SJCRH30 (cell line): ENCODE data around the gene TIAM1. TPM values are rescaled to one million over a fixed set of nuclear protein-coding genes. Genes with fewer than 3 reads are reported as not detected.

Experiments used
- DNase-seq, 2 experiments: peaks; one replicate each; pipeline ENCODE4 v3.0.0-alpha.2; 2015 to 2020
- H3K27ac ChIP-seq: fragments of 250-450 bp; sonication (Bioruptor Pico); 2 replicates; pipeline ENCODE4 v1.5.1; 2020; ENCODE audit warnings: mild to moderate bottlenecking, moderate library complexity
- H3K27me3 ChIP-seq: fragments of 250-450 bp; sonication (Bioruptor Pico); 2 replicates; pipeline ENCODE4 v1.5.1; 2020; ENCODE audit warnings: mild to moderate bottlenecking, moderate library complexity
- H3K36me3 ChIP-seq: fragments of 250-450 bp; sonication (Bioruptor Pico); 2 replicates; pipeline ENCODE4 v1.5.1; 2020; ENCODE audit warnings: mild to moderate bottlenecking, moderate library complexity
- H3K4me1 ChIP-seq: fragments of 250-450 bp; sonication (Bioruptor Pico); 2 replicates; pipeline ENCODE4 v1.5.1; 2020; ENCODE audit warnings: mild to moderate bottlenecking, moderate library complexity
- H3K4me3 ChIP-seq: fragments of 250-450 bp; sonication (Bioruptor Pico); 2 replicates; pipeline ENCODE4 v1.5.1; 2020; ENCODE audit warnings: mild to moderate bottlenecking, moderate library complexity
- H3K9me3 ChIP-seq: fragments of 250-450 bp; sonication (Bioruptor Pico); replicated peaks from 2 replicates; pipeline ENCODE4 v1.5.1; 2020; ENCODE audit warnings: mild to moderate bottlenecking, moderate library complexity
- total RNA-seq: library from RNA; depleted of rRNA; stranded (reverse); fragments of >200 nt; shearing (Covaris generic); gene quantifications from 2 replicates; pipeline ENCODE4 v1.2.3, GENCODE V29; 2014

The TIAM1 gene
- total RNA-seq, 1 experiment from 2014 or later: 9.5 TPM

DNA sequence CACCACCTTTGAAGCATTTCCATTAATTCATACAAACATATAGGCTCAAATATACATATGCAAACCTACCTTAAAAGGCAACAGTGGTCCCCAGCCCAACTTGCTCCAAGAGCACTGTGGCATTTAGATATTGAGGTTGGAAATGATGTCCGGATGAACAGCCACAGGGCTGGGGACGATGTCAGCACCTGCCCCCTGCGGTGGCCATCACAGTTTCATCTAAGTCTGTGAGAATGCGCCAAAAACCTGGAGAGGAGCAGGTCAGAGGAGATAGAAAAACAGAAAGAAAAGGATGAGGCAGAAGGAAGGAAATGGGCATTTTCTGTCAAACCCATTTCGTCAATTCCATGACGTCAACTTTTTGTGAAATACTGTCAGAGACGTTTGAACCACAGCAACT is 67.4 kb downstream of the TIAM1 start:
- H3K36me3 ChIP-seq: no peaks in the 10 kb centered on the region
- DNase-seq: no peak
- H3K4me1 ChIP-seq: no peaks in the 10 kb centered on the region
- no peaks in the 10 kb centered on the region for H3K9me3 ChIP-seq
- H3K27me3 ChIP-seq: no peaks in the 10 kb centered on the region
- H3K4me3 ChIP-seq: no peak overlapping the region
- H3K27ac ChIP-seq: no peak overlapping the region

DNA sequence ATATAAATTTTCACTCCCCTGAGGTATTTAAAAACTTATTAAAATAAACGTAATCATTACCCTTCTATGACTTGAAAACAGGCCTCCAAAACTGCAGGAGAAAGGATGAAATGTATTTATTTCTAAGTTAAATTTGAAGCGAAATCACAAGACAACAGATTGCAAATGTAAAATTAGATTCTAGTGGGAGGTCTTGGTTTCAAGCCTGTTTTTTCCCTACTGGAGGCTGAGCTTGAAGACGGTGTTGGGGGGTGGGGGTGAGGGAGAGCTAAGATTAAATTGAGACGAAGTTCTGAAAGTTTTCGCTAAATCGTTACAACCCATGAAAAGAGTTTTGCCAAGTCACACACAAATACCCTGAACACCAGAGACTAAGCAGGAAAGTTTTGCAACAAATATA is 68.2 kb downstream of the TIAM1 start:
- no peak for DNase-seq
- Histone ChIP-seq H3K4me1 (no peaks in the 10 kb centered on the region), H3K36me3 (no peaks in the 10 kb centered on the region), H3K27ac (no peak overlapping the region), H3K9me3 (no peaks in the 10 kb centered on the region), H3K27me3 (no peaks in the 10 kb centered on the region), H3K4me3 (no peak overlapping the region)

DNA sequence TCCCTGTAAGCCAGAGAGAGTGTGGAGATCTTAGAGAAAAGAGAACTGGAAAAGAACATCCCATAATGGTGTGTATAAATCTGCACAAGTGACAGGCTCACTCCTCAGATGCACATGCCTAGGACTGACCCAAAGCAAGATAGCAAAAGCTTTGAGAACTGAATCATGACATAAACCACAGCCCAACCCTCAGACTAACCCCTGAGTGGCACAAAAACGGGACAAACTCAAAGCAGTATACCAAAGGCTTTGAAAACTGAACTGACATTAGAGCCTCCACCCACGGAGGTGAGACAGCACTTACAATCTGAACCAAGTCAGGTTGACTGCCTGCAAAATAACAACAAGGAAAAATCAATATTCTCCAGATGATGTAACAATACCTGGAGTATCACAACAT is 70.8 kb downstream of the TIAM1 start:
- H3K4me1 ChIP-seq: no peaks in the 10 kb centered on the region
- DNase-seq: no peak
- H3K27ac ChIP-seq: no peak overlapping the region
- no peaks in the 10 kb centered on the region for H3K27me3 ChIP-seq
- no peaks in the 10 kb centered on the region for H3K36me3 ChIP-seq
- H3K9me3 ChIP-seq: no peaks in the 10 kb centered on the region
- no peak overlapping the region for H3K4me3 ChIP-seq

DNA sequence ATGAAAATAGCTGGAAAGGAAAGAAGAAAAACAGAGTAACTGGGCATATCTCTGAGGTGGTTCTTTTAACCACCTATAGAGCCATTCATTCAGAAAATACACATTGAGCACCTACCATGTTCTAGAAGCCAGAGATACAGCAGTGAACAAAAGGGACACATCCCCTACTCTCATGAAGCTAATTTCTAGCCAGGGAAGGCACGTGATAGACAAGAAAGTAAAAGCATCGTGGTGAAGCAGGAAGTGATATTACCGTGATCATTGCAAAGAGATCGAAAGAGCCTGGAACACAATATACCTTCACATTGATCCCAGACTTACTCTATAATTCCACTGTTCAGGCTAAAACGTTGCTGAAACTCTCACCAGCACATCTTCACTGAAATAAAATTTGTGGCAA is 76.0 kb downstream of the TIAM1 start:
- Histone ChIP-seq H3K4me1 (no peaks in the 10 kb centered on the region), H3K27ac (no peak overlapping the region), H3K27me3 (no peaks in the 10 kb centered on the region), H3K36me3 (no peaks in the 10 kb centered on the region), H3K4me3 (no peak overlapping the region), H3K9me3 (no peaks in the 10 kb centered on the region)
- no peak for DNase-seq

DNA sequence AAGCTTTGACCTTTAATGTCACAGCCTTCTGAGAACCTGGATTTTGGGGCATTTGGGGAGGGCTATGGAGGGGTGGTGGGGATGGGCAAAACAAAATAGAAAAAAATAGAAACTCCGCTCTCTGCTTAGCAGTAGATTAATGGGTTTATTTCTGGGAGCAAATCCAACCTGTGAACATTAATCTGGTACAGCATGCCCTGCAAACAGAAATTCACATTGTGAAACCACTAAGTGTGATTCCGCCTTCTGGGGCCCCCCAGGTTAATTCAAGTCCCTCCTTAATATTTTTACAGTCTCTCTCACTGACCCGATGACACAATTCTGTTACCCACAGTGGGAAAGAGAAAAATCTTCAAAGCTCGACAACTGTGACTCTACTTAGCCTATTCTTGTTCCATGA is 76.4 kb downstream of the TIAM1 start:
- Histone ChIP-seq H3K4me3 (no peak overlapping the region), H3K9me3 (no peaks in the 10 kb centered on the region), H3K36me3 (no peaks in the 10 kb centered on the region), H3K4me1 (no peaks in the 10 kb centered on the region), H3K27ac (no peak overlapping the region), H3K27me3 (no peaks in the 10 kb centered on the region)
- no peak for DNase-seq

DNA sequence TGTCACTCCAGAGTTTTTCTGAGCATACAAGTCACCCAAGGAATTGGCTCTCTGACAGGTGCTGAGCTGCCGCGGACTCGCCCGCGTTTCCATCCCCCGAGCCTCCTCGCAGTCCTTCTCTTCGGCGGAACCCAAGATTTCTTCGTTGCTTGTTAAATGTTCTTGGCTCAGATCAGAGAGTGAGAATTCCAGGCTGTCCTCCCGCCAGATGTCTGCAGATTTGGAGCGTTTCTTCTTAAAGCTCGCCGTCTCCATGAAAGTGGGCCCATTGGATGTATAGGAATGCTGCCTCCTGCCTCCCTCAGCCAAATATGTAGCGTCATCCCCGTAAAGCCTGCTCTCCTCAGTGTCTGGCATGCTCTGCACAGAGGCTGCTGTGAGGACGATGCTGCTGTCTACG is 77.8 kb downstream of the TIAM1 start:
- no peak overlapping the region for H3K27ac ChIP-seq
- no peak overlapping the region for H3K4me3 ChIP-seq
- H3K4me1 ChIP-seq: no peaks in the 10 kb centered on the region
- DNase-seq: no peak
- H3K9me3 ChIP-seq: no peaks in the 10 kb centered on the region
- H3K36me3 ChIP-seq: no peaks in the 10 kb centered on the region
- H3K27me3 ChIP-seq: no peaks in the 10 kb centered on the region

DNA sequence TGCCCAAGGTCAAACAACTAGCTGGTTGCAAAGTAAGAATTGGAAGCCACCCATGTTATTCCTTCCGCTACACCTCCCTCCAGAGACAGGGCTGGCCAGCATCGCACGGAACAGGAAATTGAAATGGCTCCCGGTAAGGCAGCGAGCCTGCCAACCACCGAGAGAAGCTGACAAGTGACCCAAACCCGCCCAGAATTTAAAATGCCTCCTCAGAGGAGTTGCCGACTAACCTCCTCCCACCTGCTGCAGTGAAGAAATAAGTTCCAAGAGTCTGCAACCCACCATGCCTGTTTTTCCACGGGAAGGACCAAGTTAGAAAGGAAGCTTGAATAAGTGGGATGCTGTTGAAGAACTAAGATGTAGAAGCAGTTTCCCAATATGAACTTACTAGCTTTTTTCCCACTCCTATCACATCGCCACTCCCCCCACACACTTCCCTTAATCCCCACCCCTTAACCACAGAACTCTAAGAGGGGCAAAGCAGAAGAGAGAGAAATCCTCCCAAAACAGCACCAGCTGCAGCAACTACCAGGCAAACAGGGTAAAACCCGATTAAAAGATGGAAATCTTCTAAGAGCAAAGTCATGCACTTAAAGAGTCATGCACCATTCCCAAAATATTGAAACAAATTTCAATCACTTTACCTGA is 78.6 kb downstream of the TIAM1 start:
- no peak overlapping the region for H3K4me3 ChIP-seq
- no peaks in the 10 kb centered on the region for H3K9me3 ChIP-seq
- H3K27ac ChIP-seq: no peak overlapping the region
- H3K4me1 ChIP-seq: no peaks in the 10 kb centered on the region
- H3K27me3 ChIP-seq: no peaks in the 10 kb centered on the region
- DNase-seq: no peak
- no peaks in the 10 kb centered on the region for H3K36me3 ChIP-seq

DNA sequence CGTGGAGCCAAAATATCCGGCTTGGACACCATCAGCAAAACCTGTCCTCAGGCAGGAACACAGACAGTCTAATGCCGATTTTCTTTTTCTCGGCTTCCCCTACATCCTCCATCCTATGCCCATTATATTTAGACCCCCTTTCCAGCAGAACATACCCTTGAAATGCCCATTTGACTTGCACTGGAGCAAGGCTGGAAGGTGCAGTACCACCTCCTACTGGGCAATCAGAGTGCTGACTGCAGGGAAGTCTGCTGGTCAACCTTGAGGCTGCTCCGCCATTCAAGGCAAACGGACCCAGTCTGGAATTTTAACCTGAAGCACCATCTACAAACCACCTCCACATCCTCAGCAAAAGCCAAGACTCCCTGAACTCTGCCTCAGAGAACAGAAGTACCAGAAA is 79.5 kb downstream of the TIAM1 start:
- DNase-seq: no peak
- H3K27me3 ChIP-seq: no peaks in the 10 kb centered on the region
- H3K4me3 ChIP-seq: no peak overlapping the region
- no peaks in the 10 kb centered on the region for H3K36me3 ChIP-seq
- H3K4me1 ChIP-seq: no peaks in the 10 kb centered on the region
- H3K27ac ChIP-seq: no peak overlapping the region
- no peaks in the 10 kb centered on the region for H3K9me3 ChIP-seq

DNA sequence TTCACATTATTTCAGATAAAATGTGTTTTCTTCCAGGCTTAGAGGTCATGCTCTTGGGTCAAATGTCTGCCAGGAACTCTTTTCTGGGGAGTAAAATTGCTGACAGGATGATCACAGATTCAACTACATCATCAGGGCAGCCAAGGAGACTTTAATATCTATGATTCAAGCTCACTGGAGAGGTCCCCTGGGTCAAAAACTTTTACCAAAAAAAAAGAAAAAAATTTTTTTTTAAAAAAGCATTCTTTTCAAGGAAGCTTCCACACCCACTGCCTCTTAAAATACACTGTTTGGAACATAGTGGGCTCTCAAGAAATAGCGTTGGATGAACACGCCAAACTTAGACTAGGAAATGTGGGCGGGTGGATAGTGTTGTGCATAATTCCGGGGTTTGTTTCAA is 81.3 kb downstream of the TIAM1 start:
- DNase-seq: no peak
- H3K9me3 ChIP-seq: no peaks in the 10 kb centered on the region

DNA sequence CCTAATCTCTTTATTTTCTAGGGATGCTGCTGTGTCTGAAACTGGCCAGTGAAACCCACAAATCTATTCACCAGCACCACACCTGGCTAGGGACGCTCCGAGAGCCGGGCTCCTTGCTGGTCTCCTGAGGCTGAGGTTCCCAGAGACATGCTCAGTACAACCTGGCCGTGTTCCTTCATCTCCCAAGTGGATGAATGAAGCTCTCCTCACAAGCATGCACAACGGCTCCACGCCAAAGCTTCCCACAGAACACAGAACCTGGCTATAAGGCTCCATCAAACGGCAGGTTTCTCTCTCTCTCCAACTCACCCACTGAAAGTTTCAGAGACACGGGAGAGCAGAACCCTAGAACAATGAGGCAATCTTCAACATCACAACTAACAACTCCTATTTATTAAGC is 82.3 kb downstream of the TIAM1 start:
- Histone ChIP-seq H3K9me3 (no peaks in the 10 kb centered on the region), H3K36me3 (no peaks in the 10 kb centered on the region), H3K27ac (no peak overlapping the region), H3K4me3 (no peak overlapping the region), H3K4me1 (no peaks in the 10 kb centered on the region), H3K27me3 (no peaks in the 10 kb centered on the region)
- no peak for DNase-seq

More for the DNA sequence above, 81.3 kb downstream of the TIAM1 start:
- no peaks in the 10 kb centered on the region for H3K36me3 ChIP-seq
- no peak overlapping the region for H3K27ac ChIP-seq
- no peaks in the 10 kb centered on the region for H3K4me1 ChIP-seq
- H3K27me3 ChIP-seq: no peaks in the 10 kb centered on the region
- no peak overlapping the region for H3K4me3 ChIP-seq

DNA sequence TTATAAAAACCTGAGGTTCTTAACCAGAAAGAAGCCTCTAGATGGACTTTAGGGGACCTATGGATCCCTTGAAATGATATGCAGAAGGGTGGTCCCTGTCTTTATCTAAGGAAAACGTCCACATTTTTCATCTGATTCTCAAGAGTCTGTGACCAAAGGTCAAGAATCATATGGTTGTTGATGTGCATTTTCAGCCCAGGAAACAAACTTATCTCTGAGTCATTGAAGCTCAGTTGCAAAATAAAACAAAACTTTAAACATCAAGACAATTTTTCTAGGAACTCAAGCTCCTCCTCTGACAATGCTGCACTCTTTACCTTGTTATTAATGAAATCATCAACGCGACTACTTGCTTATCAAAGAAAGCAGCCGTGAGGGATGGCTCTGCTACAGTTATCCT is 83.3 kb downstream of the TIAM1 start:
- DNase-seq: no peak
- no peaks in the 10 kb centered on the region for H3K36me3 ChIP-seq
- H3K27me3 ChIP-seq: no peaks in the 10 kb centered on the region
- no peaks in the 10 kb centered on the region for H3K4me1 ChIP-seq
- H3K9me3 ChIP-seq: no peaks in the 10 kb centered on the region
- H3K27ac ChIP-seq: no peak overlapping the region
- H3K4me3 ChIP-seq: no peak overlapping the region

DNA sequence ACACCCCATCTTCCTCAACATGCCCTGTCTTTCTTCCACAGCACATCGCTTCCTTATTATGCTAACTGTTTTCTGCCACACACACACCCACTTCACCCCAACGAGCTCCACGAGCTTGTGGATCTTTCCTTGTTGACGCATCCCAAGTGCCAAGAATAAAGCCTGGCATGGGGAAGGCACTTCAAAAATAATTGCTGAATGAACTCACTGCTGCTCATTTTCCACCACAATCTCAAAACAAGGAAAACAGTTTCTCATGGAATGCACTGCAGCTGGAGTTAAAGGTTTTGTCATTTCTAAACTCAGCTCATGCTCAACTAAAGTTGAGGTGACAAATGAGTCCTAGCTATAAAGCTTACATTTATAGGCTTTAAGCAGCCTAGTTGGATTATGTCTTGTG is 86.0 kb downstream of the TIAM1 start:
- Histone ChIP-seq H3K4me1 (peaks cover 2% of the 10 kb centered on the region; the same call in 1 of the 2 replicates), H3K36me3 (no peaks in the 10 kb centered on the region), H3K27ac (no peak overlapping the region), H3K4me3 (no peak overlapping the region), H3K9me3 (no peaks in the 10 kb centered on the region), H3K27me3 (no peaks in the 10 kb centered on the region)
- DNase-seq: no peak

DNA sequence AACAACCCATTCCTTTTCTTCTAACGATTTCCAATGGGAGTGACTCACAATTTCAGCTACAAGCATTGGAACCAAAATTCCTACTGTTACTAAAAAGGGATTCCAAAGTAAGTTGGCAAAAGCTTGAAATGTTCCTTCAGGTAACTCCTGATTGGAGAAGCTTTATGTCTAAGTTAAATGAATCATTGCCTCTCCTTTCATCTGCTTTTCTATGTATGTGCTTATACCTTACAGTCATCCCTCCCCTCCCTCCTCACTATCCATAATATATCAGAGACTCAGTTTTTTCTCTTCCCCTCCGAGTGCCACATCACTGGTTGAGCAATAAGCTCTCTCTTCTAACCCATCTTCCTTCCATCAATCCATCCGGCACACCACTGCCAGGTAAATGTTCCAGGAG is 86.8 kb downstream of the TIAM1 start:
- DNase-seq: no peak
- Histone ChIP-seq H3K36me3 (no peaks in the 10 kb centered on the region), H3K27ac (no peak overlapping the region)

DNA sequence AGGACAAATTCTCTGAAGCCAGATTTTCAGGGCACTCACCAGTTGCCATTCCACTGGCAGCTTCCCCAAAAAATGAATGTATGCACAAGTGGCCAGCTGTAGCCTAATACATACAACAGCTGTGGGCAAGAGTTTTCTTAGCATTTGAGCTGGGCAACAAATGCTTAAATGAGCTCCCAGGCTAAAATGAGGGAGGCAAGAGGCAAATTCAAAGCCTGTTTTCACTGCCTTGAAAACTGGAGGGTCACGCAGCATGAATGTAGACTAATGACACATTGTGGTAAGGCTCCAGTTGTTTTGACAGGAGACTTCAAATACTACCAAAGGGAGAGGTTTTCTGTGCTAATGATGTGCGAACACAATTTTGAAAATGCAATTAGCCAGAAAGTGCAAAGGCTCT is 88.2 kb downstream of the TIAM1 start:
- peaks cover 2% of the 10 kb centered on the region; the same call in 1 of the 2 replicates for H3K4me1 ChIP-seq
- no peaks in the 10 kb centered on the region for H3K27me3 ChIP-seq
- no peaks in the 10 kb centered on the region for H3K36me3 ChIP-seq
- H3K4me3 ChIP-seq: no peak overlapping the region
- H3K27ac ChIP-seq: no peak overlapping the region
- no peaks in the 10 kb centered on the region for H3K9me3 ChIP-seq
- DNase-seq: peak; percentile 48 to 67

More for the DNA sequence above, 86.8 kb downstream of the TIAM1 start:
- Histone ChIP-seq H3K4me3 (no peak overlapping the region), H3K27me3 (no peaks in the 10 kb centered on the region), H3K9me3 (no peaks in the 10 kb centered on the region), H3K4me1 (peaks cover 2% of the 10 kb centered on the region; the same call in 1 of the 2 replicates)

DNA sequence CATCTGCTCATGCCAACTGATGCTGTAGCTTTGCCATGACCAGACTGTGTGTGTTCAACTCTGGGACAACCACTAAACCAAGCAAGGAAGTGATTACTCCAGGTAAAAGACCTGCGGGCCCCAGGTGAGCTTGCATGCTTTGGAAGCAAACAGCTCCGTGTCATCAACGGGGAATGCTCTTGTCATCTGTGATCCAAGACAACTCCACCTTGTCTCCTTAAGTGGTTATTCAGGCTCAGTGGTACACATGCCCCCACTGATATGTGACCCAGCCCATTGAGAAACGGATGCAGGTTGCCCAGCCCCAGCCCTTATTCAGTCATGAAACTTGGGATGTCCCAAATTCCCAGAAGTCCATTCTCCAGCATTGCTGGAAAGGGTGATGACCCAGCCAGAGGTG is 89.0 kb downstream of the TIAM1 start:
- no peaks in the 10 kb centered on the region for H3K9me3 ChIP-seq
- no peak overlapping the region for H3K27ac ChIP-seq
- H3K4me3 ChIP-seq: no peak overlapping the region
- no peaks in the 10 kb centered on the region for H3K27me3 ChIP-seq
- no peak for DNase-seq
- peaks cover 2% of the 10 kb centered on the region; the same call in 1 of the 2 replicates for H3K4me1 ChIP-seq
- no peaks in the 10 kb centered on the region for H3K36me3 ChIP-seq

DNA sequence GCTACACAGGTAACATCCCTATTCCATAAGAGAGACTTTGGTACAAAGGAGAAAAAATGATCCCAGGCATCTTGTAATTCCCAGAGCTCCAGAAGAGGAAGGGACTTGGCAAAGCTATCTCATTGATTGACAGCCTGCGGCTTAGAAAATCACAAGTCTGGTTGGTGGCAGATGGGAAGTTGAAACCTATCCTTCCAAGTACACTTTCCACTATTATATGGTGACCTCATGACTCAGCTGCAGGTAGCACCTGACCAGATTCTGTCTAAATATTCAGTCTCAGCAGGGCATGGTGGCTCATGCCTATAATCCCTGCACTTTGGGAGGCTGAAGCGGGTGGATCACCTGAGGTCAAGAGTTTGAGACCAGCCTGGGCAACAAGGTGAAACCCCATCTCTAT is 89.9 kb downstream of the TIAM1 start:
- H3K36me3 ChIP-seq: no peaks in the 10 kb centered on the region
- peaks cover 2% of the 10 kb centered on the region; the same call in 1 of the 2 replicates for H3K4me1 ChIP-seq
- no peak for DNase-seq
- H3K27ac ChIP-seq: no peak overlapping the region
- H3K27me3 ChIP-seq: no peaks in the 10 kb centered on the region
- no peaks in the 10 kb centered on the region for H3K9me3 ChIP-seq
- no peak overlapping the region for H3K4me3 ChIP-seq
